GM19324 (cell line): ENCODE results near the gene PFKM.

ENCODE experiments used
- ATAC-seq: cut with Tn5 transposase; IDR thresholded peaks from one replicate; pipeline ENCODE4 v1.9.1; 2021; ENCODE audit warnings: mild to moderate bottlenecking, moderate library complexity; ENCODE audit not compliant: unreplicated experiment, low FRiP score

The PFKM gene

DNA sequence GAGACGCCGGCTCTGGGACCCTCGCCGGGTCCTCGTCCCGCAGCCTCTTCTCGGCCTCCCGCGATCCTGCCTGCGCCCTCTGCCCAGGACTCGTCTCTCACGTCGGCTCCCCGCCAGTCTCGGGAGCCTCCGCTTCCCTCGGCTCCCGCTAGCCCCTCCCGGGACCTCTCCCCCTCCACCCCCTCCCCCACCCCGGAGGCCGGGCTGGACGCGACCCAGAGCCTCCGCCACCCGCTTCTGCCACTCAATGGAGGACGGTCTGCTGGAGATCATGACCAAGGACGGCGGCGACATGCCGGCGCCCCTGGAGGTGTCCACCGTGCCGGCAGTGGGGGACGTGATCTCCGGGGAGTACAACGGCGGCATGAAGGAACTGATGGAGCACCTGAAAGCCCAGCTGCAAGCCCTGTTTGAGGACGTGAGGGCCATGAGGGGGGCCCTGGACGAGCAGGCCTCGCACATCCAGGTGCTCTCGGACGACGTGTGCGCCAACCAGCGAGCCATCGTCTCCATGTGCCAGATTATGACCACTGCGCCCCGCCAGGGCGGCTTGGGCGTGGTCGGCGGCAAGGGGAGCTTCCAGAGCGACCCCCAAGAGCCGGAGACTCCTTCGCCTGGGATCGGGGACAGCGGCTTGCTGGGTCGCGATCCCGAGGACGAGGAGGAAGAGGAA is 64.8 kb downstream of the PFKM start:
- no peak for ATAC-seq

DNA sequence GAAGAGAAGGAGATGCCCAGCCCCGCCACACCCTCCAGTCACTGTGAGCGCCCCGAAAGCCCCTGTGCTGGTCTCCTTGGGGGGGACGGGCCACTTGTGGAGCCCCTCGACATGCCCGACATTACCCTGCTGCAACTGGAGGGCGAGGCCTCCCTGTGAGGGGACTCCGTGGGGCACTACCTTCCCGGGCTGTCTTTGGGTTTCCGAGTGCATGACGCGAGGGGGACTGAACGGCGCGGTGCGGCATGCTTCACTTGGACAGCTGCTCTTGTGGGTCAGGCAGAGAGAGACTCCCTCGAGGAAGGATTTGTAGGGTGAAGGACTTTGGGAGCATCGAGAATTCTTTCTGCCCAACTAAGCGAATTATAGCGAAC is 65.4 kb downstream of the PFKM start:
- ATAC-seq, result no peak

DNA sequence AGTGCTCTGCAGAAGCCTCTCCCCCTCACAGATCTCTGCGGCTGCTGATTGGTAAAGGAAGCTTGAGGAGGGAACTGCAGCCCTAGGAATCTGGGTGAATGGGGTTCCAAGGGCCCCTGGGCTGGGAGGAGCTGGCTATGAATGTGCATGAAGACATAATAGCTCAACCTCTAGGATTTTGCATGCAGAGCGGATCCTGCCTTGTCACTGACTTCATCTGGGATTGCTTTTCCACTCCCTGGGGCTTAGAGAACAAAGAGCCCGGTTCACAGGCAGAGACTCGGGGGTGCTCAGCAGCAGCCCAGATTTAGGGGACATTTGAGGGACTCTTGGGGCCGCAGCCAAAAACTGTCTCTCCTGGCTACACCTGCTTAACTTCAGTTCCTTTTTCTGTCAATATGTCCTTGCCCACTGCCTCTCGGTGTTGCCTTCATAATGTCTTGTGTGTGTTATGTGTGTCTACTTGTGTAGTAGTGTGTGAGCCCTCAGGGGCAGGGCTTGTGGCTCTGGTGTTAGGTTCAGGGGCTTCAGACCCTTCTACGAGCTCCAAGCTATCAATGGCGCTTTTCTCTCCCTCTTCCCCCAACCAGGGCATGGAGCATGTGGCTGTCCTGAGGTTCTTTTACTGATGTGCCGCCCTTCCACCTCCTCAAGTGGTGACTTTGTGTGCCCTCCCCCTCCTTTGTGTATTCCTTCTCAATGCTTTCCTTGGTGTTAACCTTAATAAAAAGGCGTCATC is 66.2 kb downstream of the PFKM start:
- no peak for ATAC-seq

DNA sequence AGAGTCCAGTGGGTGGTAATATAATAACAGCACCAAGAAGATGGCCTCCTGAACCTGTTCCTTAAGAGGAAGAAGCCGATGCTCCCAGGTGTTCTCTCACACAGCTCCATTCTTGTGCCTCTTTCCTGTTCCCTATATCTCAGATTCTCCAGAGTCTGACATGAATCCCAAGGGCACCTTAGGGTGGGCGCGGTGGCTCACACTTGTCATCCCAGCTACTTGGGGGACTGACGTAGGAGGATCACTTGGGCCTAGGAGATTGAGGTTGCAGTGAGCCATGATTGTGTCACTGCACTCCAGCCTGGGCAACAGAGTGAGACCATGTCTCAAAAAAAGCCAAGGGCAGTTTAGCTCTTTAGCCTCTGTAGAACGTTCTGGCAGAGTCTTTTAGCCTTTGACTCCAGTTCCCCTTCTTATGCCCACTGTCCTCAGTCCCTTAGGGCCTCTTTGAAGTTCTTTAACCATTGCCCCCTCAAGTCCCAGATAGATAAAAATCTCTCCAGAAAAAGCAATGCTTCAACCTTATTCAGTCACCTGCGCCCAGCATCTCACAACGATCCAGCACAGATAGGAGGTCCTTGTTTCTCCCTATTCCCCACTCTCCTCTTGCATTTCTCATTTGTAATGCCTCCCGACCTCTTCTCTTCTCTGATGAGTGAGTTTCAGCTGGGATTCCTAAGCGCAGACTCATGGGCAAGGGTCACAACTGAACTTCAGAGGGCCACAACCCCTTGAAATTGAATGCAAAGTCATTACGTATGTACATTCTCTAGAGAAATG is 68.9 kb downstream of the PFKM start:
- no peak for ATAC-seq

DNA sequence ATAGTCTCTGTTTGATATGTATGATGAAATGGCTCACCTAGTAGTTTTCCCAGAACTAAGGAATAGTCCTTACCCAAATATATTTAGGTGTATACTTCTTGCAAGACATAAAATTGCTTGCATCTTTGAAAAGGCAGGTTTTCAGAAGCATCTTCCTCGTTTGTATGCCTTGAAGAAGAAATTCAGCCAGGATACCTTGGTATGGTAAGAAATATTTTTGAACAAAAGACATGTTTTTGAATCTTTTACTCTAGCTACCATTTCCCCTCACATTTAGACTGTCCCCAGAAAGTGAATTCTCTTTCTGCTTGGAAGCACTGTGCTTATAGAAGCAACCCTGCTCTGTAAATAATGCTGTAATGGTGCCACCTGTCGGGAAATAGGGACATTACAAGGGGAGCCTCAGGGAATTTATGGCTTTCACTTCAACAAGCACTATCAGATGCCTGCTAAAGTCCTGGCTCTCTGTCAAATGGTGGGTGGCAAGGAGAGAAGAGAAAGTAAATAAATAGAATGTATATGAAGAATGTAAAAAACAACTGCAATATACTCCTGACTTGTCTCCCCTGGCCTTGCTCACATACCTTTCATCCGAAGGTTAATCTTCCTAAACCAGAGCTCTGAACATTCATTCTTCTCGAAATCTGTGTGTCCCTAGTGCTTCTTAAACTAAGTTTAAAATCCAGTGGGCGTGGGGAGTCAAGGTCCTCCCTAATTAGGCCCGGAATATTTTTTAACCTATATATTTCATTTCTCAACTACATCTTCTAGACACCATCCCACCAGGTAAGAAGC is 70.4 kb downstream of the PFKM start:
- peak; percentile 63 for ATAC-seq

DNA sequence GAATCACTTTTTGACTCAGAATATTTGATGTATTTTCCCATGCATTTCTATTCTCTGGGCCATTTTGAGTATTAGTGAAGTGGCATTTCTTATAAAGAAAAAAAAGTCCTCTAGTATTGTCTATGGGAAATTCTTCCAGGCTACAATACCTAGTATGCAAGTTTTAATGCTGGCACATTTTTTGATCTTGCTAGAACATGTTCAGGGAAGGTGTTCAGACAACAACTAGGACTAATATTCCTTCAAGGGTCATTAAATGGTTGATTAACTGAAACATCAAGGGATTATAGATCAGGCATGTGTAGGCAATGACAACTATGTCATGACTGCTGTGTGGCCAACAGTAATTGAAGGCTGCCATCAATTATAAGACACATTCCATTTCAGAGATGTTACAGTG is 71.9 kb downstream of the PFKM start:
- no peak for ATAC-seq

DNA sequence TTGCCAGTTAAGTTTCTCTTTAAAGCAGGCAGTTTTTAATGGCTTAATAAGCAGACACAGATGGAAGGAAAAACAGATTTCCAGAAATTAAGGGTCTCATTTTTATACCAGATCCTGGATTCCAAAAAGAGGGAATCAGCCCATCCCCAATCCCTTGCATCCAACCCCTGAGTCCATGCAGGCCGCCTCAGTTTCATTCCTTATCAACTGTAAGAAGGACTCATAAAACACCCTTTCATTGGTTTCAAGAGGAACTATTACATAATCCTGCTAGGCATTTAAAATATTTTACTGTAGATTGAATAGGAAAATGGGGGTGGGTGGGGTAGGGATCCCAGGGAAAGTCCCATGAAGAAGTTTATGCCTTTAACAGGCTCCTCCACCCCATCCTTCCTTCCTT is 73.7 kb downstream of the PFKM start:
- no peak for ATAC-seq

DNA sequence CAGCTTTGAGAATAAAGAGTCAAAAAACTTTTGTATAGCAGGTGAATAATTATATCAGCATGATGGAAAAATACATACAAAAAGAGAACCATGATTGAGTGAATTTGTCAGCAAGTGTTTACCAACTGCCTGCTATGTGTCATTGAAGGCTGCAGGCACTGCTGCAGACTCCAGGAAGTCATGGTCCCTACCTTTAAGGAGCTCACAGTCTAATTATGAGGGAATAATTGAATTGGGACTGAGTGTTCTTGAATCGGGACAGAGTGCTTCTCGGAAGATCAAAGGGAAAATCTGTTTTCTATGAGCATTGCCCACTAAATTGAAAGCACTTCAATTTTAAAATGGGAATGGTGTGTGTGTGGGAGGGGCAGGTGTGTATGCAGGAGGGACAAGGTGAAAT is 74.5 kb downstream of the PFKM start:
- ATAC-seq, result no peak

DNA sequence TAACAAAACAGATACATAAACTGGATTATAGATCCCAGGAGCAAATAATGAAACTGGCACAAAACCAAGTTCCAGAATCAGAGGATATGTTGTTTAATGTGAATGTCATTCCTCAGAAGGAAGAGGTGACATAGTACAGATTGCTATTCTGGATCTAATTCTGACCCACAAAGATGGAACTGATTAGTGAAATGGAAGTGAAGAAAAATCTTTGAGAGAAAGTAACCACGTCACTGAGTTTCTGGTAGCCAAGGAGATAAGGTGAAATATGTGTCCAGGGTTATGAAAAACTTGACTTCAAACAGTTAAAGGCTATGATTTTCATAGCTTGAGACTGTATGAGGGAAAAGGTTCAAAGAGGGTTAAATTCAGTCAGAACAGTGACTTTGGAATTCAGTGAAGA is 75.6 kb downstream of the PFKM start:
- no peak for ATAC-seq
